Measurements from ENCODE around the gene ICAM1.

The ICAM1 gene

GRCh38 chr19:10321874-10322835 is 51.2 kb downstream of the ICAM1 start:
- no peak for DNase-seq (ENCODE audit: low spot score)

GRCh38 chr19:10325732-10326131 is 54.8 kb downstream of the ICAM1 start:
- DNase-seq (ENCODE audit: low spot score) = no peak

GRCh38 chr19:10327793-10328192 is 56.9 kb downstream of the ICAM1 start:
- DNase-seq (ENCODE audit: low spot score) = no peak

GRCh38 chr19:10328558-10329429 is 57.9 kb downstream of the ICAM1 start:
- DNase-seq (ENCODE audit: low spot score) = no peak

GRCh38 chr19:10329555-10329954 is 58.6 kb downstream of the ICAM1 start:
- DNase-seq (ENCODE audit: low spot score) = no peak

- no peak for DNase-seq (ENCODE audit: low spot score)
Observed at GRCh38 chr19:10332158-10332964, 61.4 kb downstream of the ICAM1 start.

GRCh38 chr19:10332965-10333757 is 62.2 kb downstream of the ICAM1 start, which contains the start of gene RAVER1:
TSS of gene RAVER1 (minus strand) at chr19:10333529. CDS start at chr19:10333507, 22 bp downstream.
- peak; percentile 99 for DNase-seq (ENCODE audit: low spot score)

- DNase-seq (ENCODE audit: low spot score) = no peak
Observed at GRCh38 chr19:10333758-10334587, 63.1 kb downstream of the ICAM1 start.

- DNase-seq (ENCODE audit: low spot score) = peak; percentile 91
Observed at GRCh38 chr19:10334588-10335351, 63.9 kb downstream of the ICAM1 start.

GRCh38 chr19:10335352-10335985 is 64.5 kb downstream of the ICAM1 start:
- no peak for DNase-seq (ENCODE audit: low spot score)
